NCI-H748 (cell line): Measurements from ENCODE around the gene SCG5.
A peak's percentile ranks its signal among the peaks of the same experiment; 100 is the strongest.
"Not testable (repeated sequence)": the region's sequence is repeated elsewhere in the genome, so short reads cannot be mapped to it uniquely, and the experiment has no call there.

ENCODE experiments used
- DNase-seq: peaks from one replicate; lab custom pipeline; 2025; ENCODE audit not compliant: unreplicated experiment; lab: John Stamatoyannopoulos, UW

SCG5 gene, protein sequence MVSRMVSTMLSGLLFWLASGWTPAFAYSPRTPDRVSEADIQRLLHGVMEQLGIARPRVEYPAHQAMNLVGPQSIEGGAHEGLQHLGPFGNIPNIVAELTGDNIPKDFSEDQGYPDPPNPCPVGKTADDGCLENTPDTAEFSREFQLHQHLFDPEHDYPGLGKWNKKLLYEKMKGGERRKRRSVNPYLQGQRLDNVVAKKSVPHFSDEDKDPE

GRCh38 chr15:32641517-32642059 is at the start of gene SCG5:
TSS of gene SCG5 (plus strand) at chr15:32641710. CDS start at chr15:32643593, 1,883 bp downstream.
- peak; percentile 85 for DNase-seq

DNA sequence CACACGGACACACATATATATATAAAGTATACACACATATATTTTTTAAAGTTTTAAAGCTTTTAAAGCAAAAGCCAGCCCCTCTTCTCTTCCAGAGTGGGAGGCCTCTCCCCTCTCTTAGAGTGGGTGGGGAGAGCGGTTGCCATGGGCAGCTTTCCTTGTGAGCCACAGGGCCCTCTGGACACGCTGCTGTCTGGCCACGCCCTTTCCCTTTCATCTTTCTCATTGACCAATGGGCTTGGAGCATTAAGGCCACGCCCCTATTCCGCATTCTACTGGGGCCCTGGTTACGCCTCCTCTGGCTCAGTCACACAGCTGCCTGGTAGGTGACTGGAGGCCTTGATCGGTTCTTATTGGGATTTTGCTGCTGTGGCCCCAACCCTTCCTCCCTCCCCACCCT is 48.4 kb upstream of the SCG5 start, which contains the start of gene GOLGA8N:
Gene GOLGA8N (plus strand): TSS at position 306 of the 400 bp plus-strand sequence.
- not testable (repeated sequence) for DNase-seq

DNA sequence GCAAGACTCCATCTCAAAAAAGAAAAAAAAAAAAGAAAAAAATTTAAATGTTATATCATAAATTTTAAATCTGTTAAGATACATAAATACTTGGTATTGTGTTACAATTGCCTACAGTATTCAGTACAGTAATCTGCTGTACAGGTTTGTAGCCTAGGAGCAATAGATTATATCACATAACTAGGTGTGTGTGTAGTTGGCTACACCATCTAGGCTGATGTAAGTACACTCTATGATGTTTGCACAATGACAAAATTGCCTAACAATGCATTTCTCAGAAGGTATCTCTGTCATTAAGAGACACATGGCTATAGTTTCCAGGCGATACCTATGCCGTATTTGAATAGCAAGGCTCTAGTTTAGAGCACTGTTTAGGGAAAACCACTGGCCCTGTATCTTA is 32.0 kb upstream of the SCG5 start:
- not testable (repeated sequence) for DNase-seq

DNA sequence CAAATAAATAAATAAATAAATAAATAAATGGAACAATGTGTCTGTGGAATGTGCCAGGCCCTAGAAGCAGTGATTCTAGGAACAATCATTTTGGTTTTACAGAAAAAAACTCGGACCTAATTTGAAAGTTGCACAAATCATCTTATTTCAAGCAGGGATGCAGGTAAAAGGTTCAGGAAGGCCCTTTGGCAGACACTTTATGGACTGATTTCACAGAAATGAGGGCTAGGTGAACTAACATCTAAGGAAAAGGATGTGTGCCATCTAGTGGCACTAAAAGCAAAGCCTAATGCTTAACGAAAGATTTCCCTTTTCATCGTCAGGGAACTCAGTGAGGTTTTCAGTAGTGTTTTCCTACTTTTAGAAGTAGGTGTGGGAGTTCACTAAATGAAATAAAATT is 30.8 kb upstream of the SCG5 start:
- not testable (repeated sequence) for DNase-seq

- DNase-seq = not testable (repeated sequence)
Measured at GRCh38 chr15:32614712-32615050, 26.8 kb upstream of the SCG5 start.

DNA sequence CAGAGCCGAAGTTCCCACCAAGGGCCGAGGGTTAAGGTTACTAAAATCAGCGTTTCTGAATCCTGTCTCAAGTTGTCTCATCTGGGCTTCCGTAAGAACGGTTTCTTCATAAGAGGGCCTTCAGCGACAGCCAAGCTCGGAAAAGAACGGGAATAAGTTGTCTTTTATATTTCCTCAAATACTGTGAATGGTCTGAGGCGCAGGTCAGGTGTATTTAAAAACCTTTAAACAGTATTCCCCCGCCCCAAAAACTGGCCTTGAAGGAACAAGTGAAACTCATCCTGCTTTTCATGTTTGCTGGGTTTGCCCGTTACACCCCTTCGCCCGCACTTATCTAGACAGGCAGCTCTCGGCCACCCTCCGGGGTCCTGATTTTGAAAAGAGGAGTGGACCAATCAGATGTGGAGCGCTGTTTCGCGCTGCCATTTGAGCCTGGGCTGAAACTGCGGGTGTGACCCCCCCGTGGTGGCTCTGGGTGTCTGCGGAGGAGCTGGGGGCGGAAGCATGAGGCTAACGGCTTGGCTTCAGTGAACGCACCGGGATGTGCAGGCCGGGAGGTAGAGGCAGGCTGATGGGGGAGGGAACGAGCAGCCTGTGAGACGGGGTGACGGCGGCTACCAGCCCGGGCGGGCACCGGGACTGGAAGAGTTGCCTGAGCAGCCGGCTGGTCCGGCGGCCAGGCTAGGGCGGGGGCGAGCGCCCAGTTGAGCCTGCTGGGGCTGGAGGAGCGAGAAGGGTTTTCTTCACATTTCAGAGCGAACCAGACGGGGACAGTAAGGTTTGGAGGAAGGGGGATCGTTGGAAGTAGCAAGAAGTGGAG is 26.2 kb upstream of the SCG5 start, which contains the start of gene ARHGAP11A:
Gene ARHGAP11A (plus strand): TSS at position 454 of the 820 bp plus-strand sequence. CDS start 708 bp downstream, outside the sequence.
- not testable (repeated sequence) for DNase-seq

- DNase-seq = not testable (repeated sequence)
Measured at GRCh38 chr15:32615871-32616426, 25.6 kb upstream of the SCG5 start.

DNA sequence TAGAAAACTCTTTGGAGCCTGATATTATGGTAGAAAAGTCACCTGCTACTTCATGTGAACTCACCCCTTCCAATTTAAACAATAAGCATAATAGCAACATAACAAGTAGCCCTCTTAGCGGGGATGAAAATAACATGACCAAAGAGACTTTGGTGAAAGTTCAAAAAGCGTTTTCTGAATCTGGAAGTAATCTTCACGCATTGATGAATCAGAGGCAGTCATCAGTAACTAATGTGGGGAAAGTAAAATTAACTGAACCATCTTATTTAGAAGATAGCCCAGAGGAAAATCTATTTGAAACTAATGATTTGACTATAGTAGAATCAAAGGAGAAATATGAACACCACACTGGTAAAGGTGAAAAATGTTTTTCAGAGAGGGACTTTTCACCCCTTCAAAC is 5.1 kb upstream of the SCG5 start:
- DNase-seq = no peak

DNA sequence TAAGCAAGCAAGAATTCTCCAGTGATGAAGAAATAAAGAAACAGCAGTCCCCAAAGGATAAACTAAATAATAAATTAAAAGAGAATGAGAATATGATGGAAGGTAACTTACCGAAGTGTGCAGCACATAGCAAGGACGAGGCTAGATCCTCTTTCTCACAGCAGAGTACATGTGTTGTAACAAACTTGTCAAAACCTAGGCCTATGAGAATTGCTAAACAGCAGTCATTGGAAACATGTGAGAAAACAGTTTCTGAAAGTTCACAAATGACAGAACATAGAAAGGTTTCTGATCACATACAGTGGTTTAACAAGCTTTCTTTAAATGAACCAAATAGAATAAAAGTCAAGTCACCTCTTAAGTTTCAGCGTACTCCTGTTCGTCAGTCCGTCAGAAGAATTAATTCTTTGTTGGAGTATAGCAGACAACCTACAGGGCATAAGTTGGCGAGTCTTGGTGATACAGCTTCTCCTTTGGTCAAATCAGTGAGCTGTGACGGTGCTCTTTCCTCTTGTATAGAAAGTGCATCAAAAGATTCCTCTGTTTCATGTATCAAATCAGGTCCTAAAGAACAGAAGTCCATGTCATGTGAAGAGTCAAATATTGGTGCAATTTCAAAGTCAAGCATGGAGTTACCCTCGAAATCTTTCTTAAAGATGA is 4.5 kb upstream of the SCG5 start:
- no peak for DNase-seq

DNA sequence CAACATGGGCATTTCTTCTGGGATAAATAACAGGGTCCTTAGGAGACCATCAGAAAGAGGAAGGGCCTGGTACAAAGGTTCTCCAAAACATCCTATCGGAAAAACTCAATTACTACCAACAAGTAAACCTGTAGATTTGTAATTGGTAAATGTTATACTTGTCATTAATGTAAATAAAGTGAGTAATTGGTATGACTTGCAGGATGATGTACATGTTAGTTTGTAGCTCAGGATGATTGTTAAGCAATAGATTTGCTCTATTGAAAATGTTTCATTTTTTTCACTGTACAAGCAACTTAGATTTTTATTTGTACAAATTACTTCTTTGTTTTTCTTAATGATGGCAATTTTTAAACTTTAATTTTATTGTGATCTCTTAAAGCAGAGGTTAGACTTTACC is 3.8 kb upstream of the SCG5 start:
- DNase-seq = no peak

DNA sequence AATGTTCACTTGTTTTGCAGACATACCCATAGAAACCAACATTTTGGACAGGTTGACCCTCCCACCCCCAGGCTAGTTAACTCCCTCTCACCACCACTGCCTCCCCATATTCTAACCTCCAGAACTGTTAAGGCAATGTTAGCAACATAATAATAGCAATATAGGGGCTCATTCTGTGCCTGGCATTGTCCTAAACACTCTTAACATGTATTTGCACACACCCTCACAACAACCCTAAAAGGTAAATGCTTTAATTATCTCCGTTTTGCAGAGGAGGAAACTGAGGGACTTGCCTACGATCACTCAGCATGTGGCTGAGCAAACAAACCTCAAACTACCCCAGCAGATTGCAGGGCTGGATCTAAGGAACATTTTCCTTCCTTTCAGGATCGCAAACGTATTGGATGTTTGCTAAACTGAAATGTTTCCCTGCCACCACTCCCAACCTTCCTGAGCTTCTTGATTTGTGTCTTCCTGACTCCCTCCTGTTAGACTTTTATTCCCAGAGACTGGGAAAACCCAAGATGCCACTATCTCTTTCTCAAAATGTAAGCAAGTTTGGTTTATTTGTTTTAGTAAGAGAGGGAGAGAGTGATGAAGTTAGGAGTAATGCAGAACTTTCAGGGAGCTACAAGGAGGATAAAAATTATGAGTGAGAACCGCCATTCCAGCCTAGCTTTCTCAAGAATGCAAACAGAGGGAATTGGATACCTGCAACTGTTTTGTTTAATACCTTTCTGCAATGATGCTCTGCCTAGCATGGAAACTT is 1.3 kb downstream of the SCG5 start:
- DNase-seq = peak; percentile 67

DNA sequence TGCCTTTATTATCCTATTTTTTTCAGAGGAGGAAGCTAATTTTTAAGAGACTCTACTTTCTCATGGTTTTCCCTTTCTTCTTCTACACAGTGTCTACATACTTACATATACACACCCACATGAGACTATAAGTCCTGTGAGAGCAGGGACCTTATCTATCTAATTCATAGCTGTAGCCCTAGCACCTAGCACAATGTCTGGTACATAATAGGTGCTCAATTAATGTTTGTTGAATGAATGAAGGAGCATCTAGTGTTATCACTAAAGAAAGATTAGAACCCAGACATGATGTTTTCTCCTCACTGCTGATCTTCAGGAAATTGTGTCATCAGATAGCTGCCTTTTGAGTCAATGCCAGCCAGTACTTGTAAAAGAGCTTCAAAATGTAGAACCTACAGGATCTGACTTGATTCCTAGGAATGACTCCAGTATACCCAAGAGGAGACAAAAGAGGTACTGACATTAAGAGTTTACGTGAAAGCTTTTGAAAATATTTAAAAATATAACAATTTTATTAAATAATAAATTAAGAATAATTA is 2.5 kb downstream of the SCG5 start:
- DNase-seq = no peak

DNA sequence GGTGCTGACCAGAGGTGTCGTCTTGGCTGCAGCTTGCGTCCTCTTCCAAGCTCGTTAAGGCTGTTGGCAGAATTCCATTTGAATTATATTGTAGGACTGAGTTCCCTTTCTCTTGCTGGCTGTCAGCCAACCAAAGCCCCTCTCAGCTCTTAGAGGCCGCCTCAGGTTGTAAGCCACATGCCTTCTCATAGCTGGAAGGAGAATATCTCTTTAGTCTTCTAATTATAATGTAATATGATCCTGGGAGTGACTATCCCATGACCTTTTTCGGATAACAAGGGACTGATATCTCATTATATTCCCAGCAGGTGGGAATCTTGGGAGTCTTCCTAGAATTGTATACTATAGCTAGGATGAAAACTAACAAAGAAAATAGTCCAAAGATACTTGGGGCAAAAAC is 4.8 kb downstream of the SCG5 start:
- peak; percentile 87 for DNase-seq

DNA sequence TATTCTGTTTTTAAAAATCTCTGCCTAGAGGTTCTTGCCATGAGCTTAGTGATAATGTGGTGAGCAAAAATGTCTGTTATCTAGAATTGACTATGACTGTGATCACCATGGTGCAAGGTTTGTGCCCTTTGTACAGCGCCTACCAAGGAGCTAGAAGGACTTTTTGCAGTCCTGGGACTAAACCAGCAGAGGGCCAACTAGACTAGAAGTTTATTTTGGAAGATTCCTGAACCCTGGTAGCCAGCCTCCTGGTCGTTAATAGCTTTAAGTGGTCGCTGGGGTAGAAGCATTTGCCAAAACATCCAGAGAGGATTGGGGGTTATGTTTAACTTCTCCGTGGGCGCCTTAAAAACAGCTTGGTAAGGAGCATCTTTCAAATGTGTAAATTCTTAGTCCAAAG is 7.8 kb downstream of the SCG5 start:
- DNase-seq = no peak

DNA sequence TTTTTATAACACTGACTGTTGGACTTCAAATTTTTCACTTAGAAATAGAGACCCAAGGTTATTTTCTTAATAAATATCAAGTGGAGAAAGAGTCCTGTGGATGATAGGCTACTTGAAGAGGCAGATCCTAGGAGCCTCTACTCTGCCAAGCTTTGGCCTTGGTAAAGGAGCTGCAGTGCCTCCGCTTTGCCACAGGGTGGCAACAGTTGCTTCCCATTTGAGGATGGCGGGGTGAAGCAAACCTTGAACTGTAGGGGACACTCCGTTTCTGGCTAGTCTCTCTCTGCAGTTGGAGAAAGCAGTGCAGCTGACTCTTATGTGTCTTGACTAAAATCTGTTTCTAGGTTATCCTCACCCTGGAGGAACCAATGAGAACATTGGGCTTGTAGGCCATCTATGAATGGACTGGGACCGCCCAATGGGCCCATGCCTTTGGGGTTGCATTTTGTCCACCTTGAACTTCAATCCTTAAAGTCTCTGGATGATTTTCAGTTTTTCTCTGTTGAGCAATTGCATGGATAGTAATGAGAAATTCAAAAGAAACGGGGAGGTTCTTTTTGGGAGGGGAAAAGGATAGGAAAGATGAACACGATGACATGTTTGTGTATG is 9.8 kb downstream of the SCG5 start:
- peak; percentile 53 for DNase-seq

- DNase-seq = no peak
Measured at GRCh38 chr15:32652178-32652577, 10.7 kb downstream of the SCG5 start.

GRCh38 chr15:32656091-32656490 is 14.6 kb downstream of the SCG5 start:
- DNase-seq = no peak

GRCh38 chr15:32656496-32656895 is 15.0 kb downstream of the SCG5 start:
- DNase-seq = no peak

GRCh38 chr15:32657198-32657883 is 15.8 kb downstream of the SCG5 start:
- no peak for DNase-seq
